HT1080 (cell line): ENCODE results near the gene FUNDC1. TPM values are rescaled to one million over a fixed set of nuclear protein-coding genes. Genes with fewer than 3 reads are reported as not detected.
"Not testable (repeated sequence)": the region's sequence is repeated elsewhere in the genome, so short reads cannot be mapped to it uniquely, and the experiment has no call there.

Experiments used
- DNase-seq: peaks from one replicate; pipeline ENCODE4 v3.0.0-alpha.2; 2015; ENCODE audit warnings: low read depth
- polyA plus RNA-seq, 2 experiments: library from polyadenylated mRNA; depleted of rRNA; stranded (reverse); fragments of >200 nt; gene quantifications; 2 replicates each; pipeline ENCODE4 v1.2.3, GENCODE V29; 2015
- total RNA-seq: library from RNA; depleted of rRNA; stranded (reverse); fragments of >200 nt; shearing (Covaris generic); gene quantifications from 2 replicates; pipeline ENCODE4 v1.2.3, GENCODE V29; 2014; rRNA removed

The FUNDC1 gene
- total RNA-seq, result 16.7 and 18.8 TPM in 2 replicates
- polyA plus RNA-seq (2015; cell fraction: cytosol; rRNA removed), result 18.0 and 19.3 TPM in 2 replicates
- 8.7 and 8.8 TPM in 2 replicates for polyA plus RNA-seq (2015; cell fraction: nucleus; rRNA removed)

- DNase-seq, result peak; percentile 95
Measured at GRCh38 chrX:44542567-44543325, at the start of gene FUNDC1. Gene FUNDC1, minus strand, starts transcription at chrX:44542859. Its CDS starts 27 bp downstream, at chrX:44542832.

GRCh38 chrX:44585866-44586265, 43.2 kb upstream of the FUNDC1 start:
- no peak for DNase-seq

- peak; percentile 28 for DNase-seq
Measured at GRCh38 chrX:44580466-44580865, 37.8 kb upstream of the FUNDC1 start.

GRCh38 chrX:44572340-44572938, 29.8 kb upstream of the FUNDC1 start:
- DNase-seq, result no peak

- peak; percentile 0 for DNase-seq
Measured at GRCh38 chrX:44570522-44570921, 27.9 kb upstream of the FUNDC1 start.

- no peak for DNase-seq
Measured at GRCh38 chrX:44569122-44569521, 26.5 kb upstream of the FUNDC1 start.

GRCh38 chrX:44568196-44568595, 25.5 kb upstream of the FUNDC1 start:
- DNase-seq, result no peak

- DNase-seq, result not testable (repeated sequence)
Measured at GRCh38 chrX:44561896-44562295, 19.2 kb upstream of the FUNDC1 start.

GRCh38 chrX:44550563-44550962, 7.9 kb upstream of the FUNDC1 start:
- DNase-seq, result no peak

- not testable (repeated sequence) for DNase-seq
Measured at GRCh38 chrX:44545454-44545853, 2.8 kb upstream of the FUNDC1 start.

GRCh38 chrX:44544036-44544435, 1.4 kb upstream of the FUNDC1 start:
- no peak for DNase-seq

GRCh38 chrX:44536198-44536597, 6.5 kb downstream of the FUNDC1 start:
- DNase-seq, result no peak

GRCh38 chrX:44529310-44529709, 13.3 kb downstream of the FUNDC1 start:
- no peak for DNase-seq

GRCh38 chrX:44514272-44514671, 28.4 kb downstream of the FUNDC1 start:
- DNase-seq, result no peak

- DNase-seq, result no peak
Measured at GRCh38 chrX:44507292-44507691, 35.4 kb downstream of the FUNDC1 start.

GRCh38 chrX:44506678-44507077, 36.0 kb downstream of the FUNDC1 start:
- no peak for DNase-seq

- no peak for DNase-seq
Measured at GRCh38 chrX:44503560-44503959, 39.1 kb downstream of the FUNDC1 start.

- no peak for DNase-seq
Measured at GRCh38 chrX:44495091-44495490, 47.6 kb downstream of the FUNDC1 start.

GRCh38 chrX:44494357-44494756, 48.3 kb downstream of the FUNDC1 start:
- DNase-seq, result no peak

GRCh38 chrX:44489515-44489914, 53.1 kb downstream of the FUNDC1 start:
- DNase-seq, result no peak

- DNase-seq, result no peak
Measured at GRCh38 chrX:44484607-44485146, 58.0 kb downstream of the FUNDC1 start.

- DNase-seq, result no peak
Measured at GRCh38 chrX:44483965-44484606, 58.6 kb downstream of the FUNDC1 start.
